Suprapubic skin (tissue), 4 donors: ENCODE measurements around the gene RAD23B. TPM values are rescaled to one million over a fixed set of nuclear protein-coding genes. Genes with fewer than 3 reads are reported as not detected.

Experiments used
- DNase-seq, 2 donors: peaks; one replicate each; pipeline ENCODE4 v3.0.0-alpha.2; 2019; ENCODE audit warnings: low spot score in 2 of 2
- H3K27ac ChIP-seq: fragments of 200-600 bp; sonication (generic); one replicate; pipeline ENCODE4 v1.5.1; 2019
- H3K27me3 ChIP-seq: fragments of 200-600 bp; sonication (generic); one replicate; pipeline ENCODE4 v1.5.1; 2019
- H3K36me3 ChIP-seq: fragments of 200-600 bp; sonication (generic); one replicate; pipeline ENCODE4 v1.5.1; 2019
- H3K4me1 ChIP-seq: fragments of 200-600 bp; sonication (generic); one replicate; pipeline ENCODE4 v1.5.1; 2019
- H3K4me3 ChIP-seq: fragments of 200-600 bp; sonication (generic); one replicate; pipeline ENCODE4 v1.5.1; 2019; ENCODE audit warnings: mild to moderate bottlenecking
- H3K9me3 ChIP-seq: fragments of 200-600 bp; sonication (generic); one replicate; pipeline ENCODE4 v1.5.1; 2019
- CTCF ChIP-seq, 2 donors: fragments of 200-600 bp in 1 of 2; fragments of 450-650 bp in 1 of 2; sonication (generic) in 1 of 2; IDR thresholded peaks; one replicate each; pipeline ENCODE4 v1.5.1; 2016 to 2019; ENCODE audit warnings: antibody characterized with exemption in 2 of 2, mild to moderate bottlenecking in 1 of 2, moderate library complexity in 1 of 2
- EP300 ChIP-seq: sonication (generic); formaldehyde crosslinking; IDR thresholded peaks from one replicate; pipeline ENCODE4 v1.6.1; 2017; ENCODE audit warnings: antibody characterized with exemption
- POLR2A ChIP-seq, 2 donors: fragments of 450-650 bp; IDR thresholded peaks; one replicate each; pipeline ENCODE4 v1.6.1; 2017; ENCODE audit warnings: antibody characterized with exemption in 2 of 2, mild to moderate bottlenecking in 2 of 2, moderate library complexity in 2 of 2
- POLR2AphosphoS5 ChIP-seq, 3 donors: sonication (generic); formaldehyde crosslinking; IDR thresholded peaks; one replicate each; pipeline ENCODE4 v1.6.1; 2017; ENCODE audit warnings: antibody characterized with exemption in 3 of 3
- WGBS: methylation state at CpG from one replicate; pipeline ENCODE4 v1.1.5; 2018; 5-methylcytosine and 5-hydroxymethylcytosine counted together
- total RNA-seq, 4 donors: library from RNA; depleted of rRNA; stranded (reverse); fragments of >200 nt; gene quantifications; one replicate each; pipeline ENCODE4 v1.1.0, GENCODE V29; 2016

The RAD23B gene
- total RNA-seq, 4 donors from 2014 or later: 62.5 to 103 (median 77.1) TPM

- TF ChIP-seq CTCF (IDR thresholded peaks at IDR 0.05): no peak
- no peak for TF ChIP-seq EP300
- no peak for TF ChIP-seq POLR2AphosphoS5 (IDR thresholded peaks at IDR 0.05)
- TF ChIP-seq POLR2A (IDR thresholded peaks at IDR 0.05): no peak
- H3K27me3 ChIP-seq: no peaks in the 10 kb centered on the region
- no peaks in the 10 kb centered on the region for H3K4me1 ChIP-seq
- peaks cover 59% of the 10 kb centered on the region for H3K36me3 ChIP-seq
- H3K27ac ChIP-seq: no peak overlapping the region
- H3K9me3 ChIP-seq: no peaks in the 10 kb centered on the region
- 100% methylated on average over 1 of the region's 1 CpG for WGBS
- no peak overlapping the region for H3K4me3 ChIP-seq
- no peak for DNase-seq
Observed at GRCh38 chr9:107314763-107315162, 31.7 kb downstream of the RAD23B start.

- no peak for TF ChIP-seq EP300
- Histone ChIP-seq H3K36me3 (peaks cover 60% of the 10 kb centered on the region), H3K9me3 (no peaks in the 10 kb centered on the region), H3K27me3 (no peaks in the 10 kb centered on the region), H3K27ac (no peak overlapping the region), H3K4me1 (no peaks in the 10 kb centered on the region), H3K4me3 (no peak overlapping the region)
- DNase-seq: no peak
- WGBS: 79% methylated on average over 5 of the region's 5 CpGs
Observed at GRCh38 chr9:107316795-107317661, 33.9 kb downstream of the RAD23B start.

- DNase-seq: no peak
- TF ChIP-seq CTCF (IDR thresholded peaks at IDR 0.05) (no peak), POLR2AphosphoS5 (IDR thresholded peaks at IDR 0.05) (no peak), POLR2A (IDR thresholded peaks at IDR 0.05) (no peak), EP300 (no peak)
- H3K27me3 ChIP-seq: no peaks in the 10 kb centered on the region
- no peaks in the 10 kb centered on the region for H3K9me3 ChIP-seq
- no peak overlapping the region for H3K27ac ChIP-seq
- H3K4me3 ChIP-seq: no peak overlapping the region
- no peaks in the 10 kb centered on the region for H3K4me1 ChIP-seq
- WGBS: 93% methylated on average over 5 of the region's 5 CpGs
- H3K36me3 ChIP-seq: peaks cover 65% of the 10 kb centered on the region
Observed at GRCh38 chr9:107322643-107323042, 39.6 kb downstream of the RAD23B start.

GRCh38 chr9:107323836-107324585 is 40.9 kb downstream of the RAD23B start:
- no peak for DNase-seq
- Histone ChIP-seq H3K27ac (no peak overlapping the region), H3K27me3 (no peaks in the 10 kb centered on the region), H3K4me3 (no peak overlapping the region), H3K4me1 (no peaks in the 10 kb centered on the region), H3K36me3 (peaks cover 56% of the 10 kb centered on the region), H3K9me3 (no peaks in the 10 kb centered on the region)
- TF ChIP-seq EP300 (no peak), POLR2A (IDR thresholded peaks at IDR 0.05) (no peak), POLR2AphosphoS5 (IDR thresholded peaks at IDR 0.05) (no peak), CTCF (IDR thresholded peaks at IDR 0.05) (no peak)
- 77% methylated on average over 4 of the region's 4 CpGs for WGBS

- no peaks in the 10 kb centered on the region for H3K27me3 ChIP-seq
- H3K27ac ChIP-seq: no peak overlapping the region
- TF ChIP-seq EP300: no peak
- TF ChIP-seq POLR2AphosphoS5 (IDR thresholded peaks at IDR 0.05): no peak
- no peak for TF ChIP-seq POLR2A (IDR thresholded peaks at IDR 0.05)
- no peak for TF ChIP-seq CTCF (IDR thresholded peaks at IDR 0.05)
- H3K9me3 ChIP-seq: no peaks in the 10 kb centered on the region
- WGBS: 84% methylated on average over 1 of the region's 1 CpG
- H3K4me3 ChIP-seq: no peak overlapping the region
- DNase-seq: no peak
- H3K4me1 ChIP-seq: no peaks in the 10 kb centered on the region
- H3K36me3 ChIP-seq: peaks cover 68% of the 10 kb centered on the region
Observed at GRCh38 chr9:107325842-107326241, 42.8 kb downstream of the RAD23B start.
